Activated CD4-positive, alpha-beta T cell treated with anti-CD3 and anti-CD28 coated beads, Interleukin-2, amount 50 U/mL, for 24 hours (primary cell): Measurements from ENCODE around the gene GPR84.

Experiments used
- DNase-seq, 2 donors: peaks; one replicate each; pipeline ENCODE4 v3.0.0-alpha.2; 2020; ENCODE audit warnings: low read depth in 1 of 2, low spot score in 1 of 2

Gene GPR84

DNA sequence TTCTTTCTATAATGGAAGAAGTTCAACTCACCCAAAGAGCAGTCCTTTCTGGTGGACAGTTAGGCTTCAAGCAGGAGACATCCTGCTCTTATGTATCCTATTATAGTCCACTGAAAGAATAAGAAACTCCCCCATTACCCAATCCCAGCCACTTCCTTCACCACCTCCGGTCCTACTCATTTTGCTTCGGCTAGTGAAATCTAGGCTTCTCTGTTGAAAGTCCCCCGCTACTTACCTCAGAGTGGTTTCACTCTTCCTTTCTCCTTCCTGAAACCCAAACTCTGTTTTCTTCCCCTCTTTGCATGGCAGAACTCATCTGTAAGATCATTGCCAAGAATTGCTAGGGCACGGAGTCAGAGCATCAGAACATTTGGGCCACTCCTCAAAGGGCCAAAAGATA lies at the start of gene GPR84:
GPR84 (minus strand) TSS at position 74 of the 400 bp plus-strand sequence. CDS start 635 bp downstream, outside the sequence.
- no peak for DNase-seq

DNA sequence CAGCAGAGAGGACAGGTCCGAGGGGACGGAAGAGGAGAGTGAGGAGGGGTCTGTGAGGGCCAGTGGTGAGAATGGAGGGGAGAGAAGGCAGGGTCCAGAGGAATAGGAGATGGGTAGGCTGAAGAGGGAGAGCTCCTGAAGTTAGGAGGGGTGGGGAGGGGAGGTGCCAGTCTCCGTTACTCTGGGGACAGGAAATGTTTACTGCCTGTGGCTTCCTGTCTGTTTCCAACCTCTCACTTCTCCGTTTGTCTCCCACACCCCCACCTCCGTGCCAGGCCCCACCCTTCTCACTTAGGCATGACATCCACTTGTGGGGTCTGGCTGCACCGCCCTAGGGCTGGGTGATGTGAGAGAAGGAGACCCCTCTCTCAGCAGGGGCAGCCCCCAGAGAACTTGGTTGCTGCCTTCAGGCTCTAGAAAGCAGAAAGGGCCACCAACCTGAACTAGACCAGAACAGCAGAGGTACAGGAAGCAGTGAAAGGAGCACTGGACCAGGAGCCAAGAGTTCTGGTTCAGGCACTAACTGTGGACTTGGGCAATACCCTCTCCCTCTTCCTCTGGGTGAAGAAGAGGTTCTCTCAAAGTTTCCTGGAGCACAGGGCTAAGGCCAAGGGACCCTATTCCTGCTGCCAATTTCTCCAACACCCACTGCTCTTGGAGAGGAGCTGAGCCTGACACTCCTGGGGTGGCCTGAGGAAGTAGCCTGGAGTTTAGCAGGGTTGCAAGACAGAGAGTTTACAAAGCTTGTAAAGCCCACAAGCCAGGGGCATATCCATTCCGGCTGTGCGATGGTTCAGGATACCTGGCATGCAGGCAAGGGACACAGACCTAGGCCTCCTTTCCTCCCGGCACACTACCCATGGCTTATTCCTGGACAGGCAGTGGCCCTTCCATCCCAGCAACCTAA lies 49.3 kb upstream of the GPR84 start:
- DNase-seq: peak in 1 of 2 donors; percentile 43

DNA sequence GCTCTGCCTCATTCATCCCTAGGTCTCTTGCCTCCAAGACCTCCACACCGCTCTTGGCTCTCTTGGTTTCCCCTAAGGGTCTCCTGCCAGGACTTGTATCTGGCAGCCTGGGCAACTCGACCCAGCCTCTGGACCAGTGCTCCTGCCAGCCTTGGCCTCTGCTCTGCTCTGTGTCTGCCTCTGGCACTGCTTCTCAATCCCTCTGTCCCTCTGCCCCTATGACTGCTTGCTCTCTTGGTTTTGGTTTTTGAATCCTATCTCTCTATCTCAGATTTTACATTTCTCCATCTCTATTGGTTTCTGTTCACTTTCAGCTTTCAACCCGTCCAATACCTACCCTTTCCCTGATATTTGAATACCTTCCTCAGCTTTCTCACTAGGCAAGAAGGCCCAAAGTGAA lies 48.5 kb upstream of the GPR84 start:
- no peak for DNase-seq

DNA sequence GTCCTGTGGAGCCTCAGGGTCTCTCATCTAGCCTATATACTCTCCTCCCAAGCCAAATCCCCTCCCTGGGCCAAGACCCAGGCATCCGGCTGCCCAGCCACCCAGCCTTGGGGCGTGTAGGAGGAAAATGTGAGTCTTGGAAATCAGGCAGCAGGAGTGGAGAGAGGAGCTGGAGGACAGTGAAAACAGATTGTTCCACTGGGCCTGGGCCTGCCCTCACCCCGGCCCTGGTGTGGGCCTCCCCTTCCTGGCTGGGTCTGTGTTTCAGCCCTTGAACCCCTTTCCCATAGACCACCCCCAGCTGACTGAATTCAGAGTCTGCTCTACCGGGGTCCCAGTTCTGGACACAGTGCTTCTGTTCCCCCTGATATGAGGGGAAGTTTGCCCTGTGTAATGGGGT lies 48.1 kb upstream of the GPR84 start:
- DNase-seq: no peak

DNA sequence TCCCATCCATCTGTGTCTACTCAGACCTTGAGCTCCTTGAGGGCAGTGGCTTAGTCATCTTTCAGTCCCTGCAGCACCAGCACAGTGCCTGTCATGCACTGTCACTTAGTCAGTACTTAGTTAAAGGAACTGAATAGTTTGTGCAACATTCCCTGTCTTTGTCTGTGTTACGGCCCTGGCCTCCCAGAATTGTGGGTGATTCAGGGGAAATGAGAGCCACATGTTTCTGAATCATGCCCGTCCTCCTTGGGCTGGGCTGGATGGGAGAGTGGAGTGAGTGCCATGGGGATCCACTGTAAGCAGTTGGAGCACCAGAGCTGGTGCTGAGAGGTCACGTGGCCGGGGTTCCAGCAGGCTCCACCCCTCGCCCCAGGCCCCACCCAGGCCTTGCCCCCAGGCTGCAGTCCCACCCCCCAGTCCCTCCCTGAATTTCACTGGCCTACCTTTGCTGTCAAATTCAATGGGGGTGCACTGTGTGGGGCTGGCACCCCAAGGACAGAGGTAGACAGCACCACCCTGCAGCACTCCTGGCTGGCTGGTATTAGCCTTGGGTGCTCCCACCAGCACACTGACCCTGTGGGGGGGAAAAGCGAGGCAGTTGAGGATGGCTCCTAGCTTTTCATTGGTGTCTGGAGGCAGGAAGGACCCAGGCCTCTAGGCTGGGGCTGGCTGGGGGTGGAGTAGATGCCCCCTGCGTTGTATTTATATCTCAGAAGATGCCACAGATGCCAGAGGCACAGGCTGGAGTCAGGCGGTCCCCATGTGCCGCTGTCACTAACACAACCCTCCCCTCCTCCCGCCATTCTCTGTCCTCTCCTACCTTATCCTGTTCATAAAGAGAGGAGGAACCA lies 47.3 kb upstream of the GPR84 start:
- peak in 1 of 2 donors; percentile 32 for DNase-seq

DNA sequence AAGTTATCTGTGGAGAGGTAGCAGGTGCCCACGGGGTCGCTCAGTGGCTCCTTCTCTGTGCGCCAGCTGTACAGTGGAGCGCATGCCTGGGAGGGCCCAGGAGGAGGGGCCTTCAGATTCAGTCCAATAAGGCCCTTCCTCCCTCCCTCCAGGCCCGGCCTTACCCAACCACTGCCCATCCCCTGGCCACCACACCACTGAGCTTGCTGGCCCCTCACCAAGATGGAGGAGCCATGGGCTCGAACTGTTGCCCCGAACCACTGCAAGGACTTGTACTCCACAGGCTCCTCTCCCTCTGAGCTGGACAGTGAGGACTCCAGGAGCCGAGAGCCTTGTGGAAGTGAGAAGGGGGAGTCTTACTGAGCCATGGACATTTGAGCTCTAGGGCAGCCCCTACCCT lies 45.0 kb upstream of the GPR84 start:
- DNase-seq: no peak

DNA sequence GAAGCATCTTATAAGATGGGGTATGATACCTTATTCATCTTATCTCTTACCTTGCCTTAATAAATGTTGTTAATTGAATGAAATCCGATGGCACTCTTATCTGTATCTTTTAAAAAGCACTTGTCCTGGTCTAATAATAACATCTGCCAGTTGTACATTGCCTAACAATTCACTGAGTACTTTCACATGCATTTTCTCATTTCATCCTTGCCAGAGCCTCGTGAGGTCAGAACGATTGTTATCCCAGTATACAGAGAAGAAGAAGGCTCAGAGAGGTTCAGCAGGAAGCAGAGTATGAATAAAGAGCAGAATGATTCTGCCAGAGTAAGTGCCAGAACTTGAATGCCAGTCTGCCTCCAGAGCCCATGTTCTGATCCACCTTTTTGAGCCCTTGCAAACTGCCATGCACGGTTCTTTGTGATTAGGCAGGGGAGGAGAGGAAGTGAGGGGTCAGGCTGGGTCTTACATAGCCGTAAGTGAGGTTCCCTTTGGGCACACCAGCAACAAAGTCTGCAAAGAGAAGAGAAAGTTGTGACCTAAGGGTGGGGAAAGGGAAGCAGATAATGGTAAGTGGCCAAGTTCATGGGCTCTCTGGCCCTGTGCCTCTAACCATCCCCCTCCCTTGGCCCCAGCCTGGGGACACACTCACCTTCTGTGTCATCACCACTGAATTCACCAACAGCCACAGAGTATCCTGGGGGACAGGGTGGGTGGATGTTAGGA lies 43.1 kb upstream of the GPR84 start:
- DNase-seq: no peak

DNA sequence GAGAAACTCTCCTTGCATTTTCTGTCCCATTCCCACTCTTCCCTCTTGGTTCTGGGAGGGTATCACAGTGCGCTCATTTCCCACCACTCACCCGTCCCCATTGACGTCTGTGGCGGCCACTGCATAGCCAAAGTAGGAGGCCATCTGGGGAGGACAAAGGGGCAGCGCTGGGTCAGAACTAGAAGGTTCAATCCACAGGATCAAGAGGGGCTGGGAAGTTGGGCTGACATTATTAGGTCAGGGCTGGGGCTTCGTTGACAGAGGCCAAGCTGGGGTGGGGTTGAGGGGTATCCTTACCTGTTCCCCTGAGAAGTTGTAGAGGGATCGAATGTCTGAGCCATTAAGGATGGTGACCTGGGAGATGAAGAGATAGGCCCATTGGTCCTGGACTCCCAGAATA lies 41.3 kb upstream of the GPR84 start:
- no peak for DNase-seq

DNA sequence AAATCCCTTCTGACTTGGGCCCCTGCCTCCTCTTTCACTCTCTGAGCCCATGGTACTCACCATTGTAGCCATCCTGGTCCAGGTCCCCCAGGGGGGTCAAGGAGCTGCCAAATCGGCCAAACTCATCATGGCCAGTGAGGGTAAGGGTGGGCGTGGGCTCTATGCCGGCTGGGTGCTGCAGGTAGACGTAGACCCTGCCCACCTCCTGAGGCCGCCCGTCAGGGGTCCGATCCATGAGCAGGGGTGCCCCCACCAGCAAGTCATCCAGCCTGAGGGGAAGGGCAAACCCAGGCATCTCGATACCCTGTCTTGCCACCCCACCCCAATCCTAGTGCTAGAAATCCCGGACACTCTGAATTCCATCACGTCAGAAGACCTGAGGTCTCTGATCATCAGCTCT lies 40.8 kb upstream of the GPR84 start:
- no peak for DNase-seq

DNA sequence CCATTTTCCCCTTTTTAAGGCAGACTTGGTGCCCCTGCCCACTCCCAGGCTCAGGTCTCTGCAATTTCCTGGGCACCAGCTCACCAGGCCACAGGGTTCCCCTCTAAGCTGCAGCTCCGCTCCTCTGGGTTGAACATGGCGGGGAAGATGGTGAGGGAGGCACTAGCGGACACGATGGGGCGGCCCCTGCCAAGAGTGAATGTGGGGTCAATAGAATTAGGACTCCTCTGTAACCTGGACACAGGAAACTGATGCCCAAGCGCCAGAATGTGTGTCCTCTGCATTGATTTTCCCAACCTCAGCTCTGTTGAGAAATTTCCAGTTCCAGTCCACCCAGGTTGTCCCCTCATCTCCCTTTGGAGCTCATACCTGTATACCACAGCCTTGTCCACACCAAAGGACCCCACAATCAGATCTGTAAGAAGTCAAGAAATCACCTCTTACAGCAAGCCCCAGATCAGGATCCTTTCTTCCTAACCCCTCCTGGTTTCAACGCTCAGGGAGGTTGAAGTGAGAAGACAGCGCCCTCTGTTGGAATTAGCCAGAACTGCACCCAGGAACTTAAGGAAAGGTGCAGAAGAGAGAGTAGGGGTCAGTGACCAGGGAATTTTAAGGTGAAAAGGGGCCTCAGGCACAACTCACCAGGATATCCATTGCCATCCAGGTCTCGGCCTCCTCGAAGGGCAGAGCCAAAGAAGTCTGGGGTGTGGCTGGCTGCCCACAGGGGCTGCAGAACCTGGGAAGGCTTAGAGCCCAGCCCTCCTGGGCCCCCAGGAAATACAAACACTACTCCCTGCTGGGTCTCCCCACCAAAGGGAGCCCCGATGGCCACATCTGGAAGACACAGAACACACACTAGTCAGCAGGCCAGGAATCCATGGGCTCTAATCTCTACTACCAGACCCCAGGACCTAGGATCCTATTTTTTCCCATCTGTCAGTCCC lies 40.0 kb upstream of the GPR84 start:
- peak in 1 of 2 donors; percentile 61 for DNase-seq

DNA sequence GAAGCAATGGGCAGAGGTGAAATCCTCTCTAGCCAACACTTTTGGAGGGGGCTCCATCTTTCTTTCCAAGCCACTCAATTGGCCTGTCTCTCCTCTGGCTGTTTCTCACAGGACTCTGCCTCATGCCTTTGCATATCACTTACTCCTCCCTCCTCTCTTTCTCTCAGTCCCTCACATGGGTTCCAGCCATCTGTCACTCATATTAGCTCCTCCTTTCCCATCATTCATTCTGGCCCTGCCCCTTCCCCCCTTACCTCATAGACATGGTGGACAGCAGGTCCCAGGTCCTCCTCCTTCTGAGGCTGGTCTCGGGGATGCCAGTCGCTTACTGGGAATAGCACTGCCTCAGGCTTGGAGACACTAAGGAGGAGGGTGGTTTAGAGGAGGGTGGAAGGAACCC lies 36.8 kb upstream of the GPR84 start:
- no peak for DNase-seq

DNA sequence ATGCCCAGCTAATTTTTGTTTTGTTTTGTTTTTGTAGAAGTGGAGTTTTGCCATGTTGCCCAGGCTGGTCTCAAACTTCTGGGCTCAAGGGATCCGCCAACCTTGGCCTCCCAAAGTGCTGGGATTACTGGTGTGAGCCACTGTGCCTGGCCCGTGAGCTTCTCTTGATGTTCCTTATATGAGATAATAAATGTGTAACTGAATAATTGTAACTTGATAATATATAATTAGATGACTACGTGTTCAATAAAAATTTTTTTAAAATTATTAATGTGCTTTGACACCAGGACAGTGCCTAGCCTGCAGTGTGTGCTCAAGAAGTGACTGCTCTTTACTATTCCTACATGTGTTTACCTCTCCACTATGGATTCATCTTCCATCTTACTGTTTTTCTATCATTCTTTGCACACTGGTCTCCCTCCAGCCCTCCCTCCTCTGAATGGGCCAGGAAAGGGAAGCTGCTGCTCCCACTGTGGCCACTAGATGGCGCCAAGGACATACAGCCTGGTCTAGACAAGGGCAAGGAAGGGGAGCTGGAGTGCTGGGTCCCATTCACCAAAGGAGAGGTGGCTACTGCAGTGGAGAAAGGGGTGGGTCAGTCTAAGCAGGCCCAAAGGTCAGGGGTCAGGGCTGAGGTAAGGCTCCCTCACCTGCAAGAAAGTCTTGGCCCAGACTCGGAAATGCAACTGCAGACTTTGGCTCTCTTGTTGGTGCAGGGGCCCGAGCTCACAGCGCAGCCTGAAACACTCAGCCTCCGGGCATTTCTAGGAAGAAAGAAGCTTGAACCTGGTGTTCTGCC lies 34.9 kb upstream of the GPR84 start:
- peak; percentile 85 to 89 for DNase-seq

DNA sequence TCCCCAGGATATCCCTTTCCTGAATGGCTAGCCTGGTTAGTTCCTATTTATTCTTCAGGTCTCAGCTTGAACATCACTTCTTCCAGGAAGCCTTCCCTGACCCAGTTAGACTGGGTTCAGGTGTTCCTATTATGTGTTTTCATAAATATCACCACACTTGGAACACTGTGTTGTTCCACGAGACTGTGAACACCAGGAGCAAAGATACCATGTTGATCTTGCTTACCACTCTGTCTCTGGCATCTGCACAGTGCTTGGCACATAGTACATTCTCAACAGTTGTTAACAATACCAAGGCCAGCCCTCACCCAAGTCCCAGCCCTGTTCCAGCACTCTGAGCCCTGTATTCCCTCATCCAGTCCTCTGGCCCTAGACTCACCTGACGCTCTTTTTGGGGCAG lies 33.9 kb upstream of the GPR84 start:
- DNase-seq: no peak

DNA sequence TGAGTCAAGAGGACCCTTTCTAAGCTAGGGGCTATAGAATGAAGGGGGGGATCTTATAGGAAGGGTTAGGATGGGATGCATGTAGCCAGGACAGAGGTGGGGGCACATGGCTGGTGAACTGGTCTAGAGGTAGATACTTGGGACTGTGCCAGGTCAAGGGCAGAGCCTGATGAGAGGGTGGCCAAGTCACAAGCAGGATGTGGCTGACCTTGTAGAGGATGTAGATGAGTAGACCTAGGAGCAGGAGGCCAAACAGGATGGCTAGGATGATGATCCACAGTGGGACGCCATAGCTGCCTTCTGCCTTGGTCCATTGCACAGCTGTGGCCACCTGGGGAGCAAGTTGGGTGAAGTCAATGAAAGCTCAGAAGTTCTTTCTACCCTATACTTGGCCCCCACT lies 32.9 kb upstream of the GPR84 start:
- DNase-seq: no peak

DNA sequence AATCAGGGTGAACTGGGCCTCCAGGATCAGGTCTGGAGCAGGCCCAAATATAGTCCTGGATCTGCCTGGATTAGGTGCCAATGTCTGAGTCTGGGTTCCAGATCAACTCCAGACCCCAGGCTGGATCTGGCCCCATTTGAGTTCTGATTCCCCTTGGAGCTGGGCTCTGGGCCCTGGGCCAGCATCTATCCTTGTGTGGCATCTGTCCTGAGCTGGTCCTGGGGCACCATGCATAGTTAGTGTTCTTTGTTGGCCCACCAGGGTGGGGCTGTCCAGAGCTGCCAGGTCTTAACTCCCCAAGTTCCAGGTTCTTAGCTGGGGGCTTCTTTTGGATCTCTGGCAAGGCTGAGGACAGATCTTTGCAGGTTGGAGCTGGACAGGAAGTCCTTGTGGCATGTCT lies 31.3 kb upstream of the GPR84 start:
- DNase-seq: no peak

DNA sequence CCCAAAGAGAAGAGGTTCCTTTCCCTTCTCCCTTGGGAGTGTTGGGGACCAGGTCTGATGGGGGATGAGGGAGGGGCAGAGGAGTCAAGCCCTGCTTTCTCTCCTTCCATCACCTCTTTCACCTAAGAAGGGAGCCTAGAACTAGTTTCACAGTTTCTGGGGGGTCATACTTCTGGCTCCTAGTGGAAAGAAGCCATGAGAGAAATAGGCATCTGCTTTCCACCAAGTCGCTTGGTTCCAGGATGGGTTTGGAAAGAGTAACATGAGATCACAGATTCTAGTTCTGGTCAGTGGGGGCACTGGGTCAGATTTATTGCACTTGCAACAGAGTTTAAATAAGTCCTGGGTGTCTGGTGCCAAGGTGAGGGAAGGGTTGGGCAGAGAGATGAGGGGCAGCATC lies 30.7 kb upstream of the GPR84 start:
- no peak for DNase-seq

DNA sequence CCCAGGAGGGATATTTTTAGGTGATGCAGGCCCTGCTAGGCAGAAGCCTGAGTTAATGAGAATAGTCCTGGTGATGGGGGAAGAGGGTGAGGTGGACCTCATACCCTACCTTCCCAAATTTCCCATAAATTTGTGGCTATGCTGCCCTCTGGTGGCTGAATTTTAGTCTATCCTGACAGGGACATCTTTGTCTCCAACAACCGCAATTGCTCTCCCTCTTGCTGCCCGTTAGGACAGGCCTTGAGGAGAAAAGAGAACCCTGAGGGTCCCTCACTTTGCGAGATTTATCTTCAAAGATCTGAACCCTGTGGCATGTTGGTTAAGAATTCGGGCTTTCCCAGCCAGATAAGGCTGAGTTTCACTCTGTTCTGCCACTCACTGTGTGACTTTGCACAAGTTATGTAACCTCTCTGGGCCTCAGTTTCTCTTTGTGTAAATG lies 30.0 kb upstream of the GPR84 start:
- DNase-seq: peak in 1 of 2 donors; percentile 51

DNA sequence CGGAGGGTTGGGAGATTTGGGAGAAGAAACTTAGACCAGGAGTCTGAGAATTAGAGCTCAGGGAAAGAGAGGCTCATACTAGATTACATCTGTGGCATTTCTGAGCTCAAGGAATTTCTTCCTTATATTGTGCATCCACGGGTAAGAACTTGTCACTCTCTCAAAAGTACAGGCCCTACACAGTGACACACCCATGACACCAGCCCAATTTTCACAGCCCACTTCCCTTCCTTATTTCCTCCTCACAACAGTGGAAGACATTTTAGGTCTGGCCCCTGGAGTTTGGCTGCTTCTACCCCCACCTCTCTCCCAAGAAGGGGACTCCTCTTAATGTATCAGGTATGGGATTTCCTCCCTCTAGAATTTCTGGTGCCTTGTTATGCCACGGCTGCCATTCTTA lies 29.5 kb upstream of the GPR84 start:
- DNase-seq: no peak

DNA sequence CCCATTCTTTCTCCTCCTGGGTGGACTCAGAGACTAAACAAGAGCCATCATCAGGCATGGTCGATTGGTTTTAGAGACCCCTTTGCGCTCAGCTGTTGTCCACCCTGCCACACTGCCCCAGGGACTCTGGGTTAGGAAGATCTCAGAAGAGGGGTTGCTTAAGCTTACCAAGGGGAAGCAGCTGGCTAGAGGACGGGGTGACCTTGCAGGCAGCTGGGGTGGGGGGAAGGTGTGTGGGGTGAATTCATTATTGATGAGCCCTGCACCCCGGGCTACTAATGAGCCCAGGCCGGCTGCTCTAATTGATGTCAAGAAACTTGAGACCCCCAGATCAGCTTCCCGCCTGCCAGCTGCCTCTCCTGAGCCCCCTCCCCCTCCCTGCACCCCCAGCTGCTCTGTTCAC lies 28.9 kb upstream of the GPR84 start:
- DNase-seq: no peak
